ENCODE measurements around the gene SLC25A12.

DNA sequence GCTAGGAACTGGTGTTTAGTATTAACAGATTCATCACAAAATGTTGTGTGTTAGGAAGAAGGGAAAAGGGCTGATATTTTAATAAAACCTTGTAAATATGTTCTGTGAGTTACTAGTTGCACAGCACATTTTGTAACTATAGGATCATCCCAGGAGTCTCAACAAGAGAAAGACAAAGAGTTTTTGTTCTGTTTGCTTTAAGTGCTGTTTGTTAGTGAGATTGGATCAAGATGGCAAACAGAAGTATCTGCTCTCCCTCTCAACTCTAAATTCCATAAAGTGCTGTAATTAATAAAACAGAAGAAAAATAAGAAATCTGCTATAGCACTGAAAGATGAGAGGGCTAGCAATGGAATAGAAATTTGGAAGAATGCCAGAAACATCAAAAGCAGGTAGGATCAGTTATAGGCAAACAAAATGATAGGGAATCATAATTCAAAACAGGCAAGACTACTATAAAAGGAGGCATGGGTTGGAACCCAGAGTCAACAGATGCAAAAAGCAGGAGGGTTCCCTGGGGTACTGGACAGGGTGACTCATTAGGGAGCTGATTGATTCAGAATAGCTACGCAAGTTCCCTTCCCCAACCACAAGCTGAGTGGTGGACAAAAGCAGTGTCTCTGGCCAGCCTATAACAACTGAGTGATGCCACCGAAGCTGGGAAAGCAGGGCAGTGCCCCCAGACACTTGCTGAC lies 131.0 kb downstream of the SLC25A12 start:
- TF ChIP-seq, protein P1, sequence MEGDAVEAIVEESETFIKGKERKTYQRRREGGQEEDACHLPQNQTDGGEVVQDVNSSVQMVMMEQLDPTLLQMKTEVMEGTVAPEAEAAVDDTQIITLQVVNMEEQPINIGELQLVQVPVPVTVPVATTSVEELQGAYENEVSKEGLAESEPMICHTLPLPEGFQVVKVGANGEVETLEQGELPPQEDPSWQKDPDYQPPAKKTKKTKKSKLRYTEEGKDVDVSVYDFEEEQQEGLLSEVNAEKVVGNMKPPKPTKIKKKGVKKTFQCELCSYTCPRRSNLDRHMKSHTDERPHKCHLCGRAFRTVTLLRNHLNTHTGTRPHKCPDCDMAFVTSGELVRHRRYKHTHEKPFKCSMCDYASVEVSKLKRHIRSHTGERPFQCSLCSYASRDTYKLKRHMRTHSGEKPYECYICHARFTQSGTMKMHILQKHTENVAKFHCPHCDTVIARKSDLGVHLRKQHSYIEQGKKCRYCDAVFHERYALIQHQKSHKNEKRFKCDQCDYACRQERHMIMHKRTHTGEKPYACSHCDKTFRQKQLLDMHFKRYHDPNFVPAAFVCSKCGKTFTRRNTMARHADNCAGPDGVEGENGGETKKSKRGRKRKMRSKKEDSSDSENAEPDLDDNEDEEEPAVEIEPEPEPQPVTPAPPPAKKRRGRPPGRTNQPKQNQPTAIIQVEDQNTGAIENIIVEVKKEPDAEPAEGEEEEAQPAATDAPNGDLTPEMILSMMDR (IDR thresholded peaks at IDR 0.05), result no peak
- TF ChIP-seq POLR2A (IDR thresholded peaks at IDR 0.05) (no peak), EP300 (IDR thresholded peaks at IDR 0.05) (no peak)

All from ovary (tissue), 3 donors.